Smooth muscle cell (in vitro differentiated cells): ENCODE data around the gene CD320. TPM values are rescaled to one million over a fixed set of nuclear protein-coding genes. Genes with fewer than 3 reads are reported as not detected.

Experiments
- DNase-seq: peaks from one replicate; lab custom pipeline; 2025; ENCODE audit not compliant: unreplicated experiment; lab: John Stamatoyannopoulos, UW
- H2AFZ ChIP-seq: fragments of 200-600 bp; sonication (generic); 2 replicates; pipeline ENCODE4 v1.6.0; 2016; ENCODE audit warnings: antibody characterized with exemption, low read depth, mild to moderate bottlenecking
- H3F3A ChIP-seq: fragments of 200-600 bp; sonication (generic); 2 replicates; pipeline ENCODE4 v1.6.0; 2017; ENCODE audit warnings: antibody characterized with exemption, low read depth
- H3K27ac ChIP-seq: fragments of 200-600 bp; sonication (generic); 2 replicates; pipeline ENCODE4 v1.5.1; 2016; ENCODE audit warnings: low read depth, mild to moderate bottlenecking
- H3K27me3 ChIP-seq: fragments of 200-600 bp; sonication (generic); 2 replicates; pipeline ENCODE4 v1.6.1; 2016; ENCODE audit warnings: low read depth, mild to moderate bottlenecking
- H3K36me3 ChIP-seq: fragments of 200-600 bp; sonication (generic); 2 replicates; pipeline ENCODE4 v1.5.1; 2016; ENCODE audit warnings: low read depth
- H3K4me1 ChIP-seq: fragments of 200-600 bp; sonication (generic); 2 replicates; pipeline ENCODE4 v1.5.1; 2016; ENCODE audit warnings: low read depth
- H3K4me2 ChIP-seq: fragments of 200-600 bp; sonication (generic); 2 replicates; pipeline ENCODE4 v1.6.0; 2016; ENCODE audit warnings: mild to moderate bottlenecking
- H3K4me3 ChIP-seq: fragments of 200-600 bp; sonication (generic); 2 replicates; pipeline ENCODE4 v1.5.1; 2016; ENCODE audit warnings: mild to moderate bottlenecking
- H3K79me2 ChIP-seq: fragments of 200-600 bp; sonication (generic); 2 replicates; pipeline ENCODE4 v1.6.0; 2016; ENCODE audit warnings: low read depth, mild to moderate bottlenecking
- H3K9ac ChIP-seq: fragments of 200-600 bp; sonication (generic); 2 replicates; pipeline ENCODE4 v1.6.0; 2016; ENCODE audit warnings: low read depth
- H3K9me3 ChIP-seq: fragments of 200-600 bp; sonication (generic); replicated peaks from 2 replicates; pipeline ENCODE4 v1.5.1; 2016; ENCODE audit warnings: low read depth
- H4K20me1 ChIP-seq: fragments of 200-600 bp; sonication (generic); 2 replicates; pipeline ENCODE4 v1.6.0; 2016; ENCODE audit warnings: low read depth
- CTCF ChIP-seq: fragments of 200-600 bp; sonication (generic); IDR thresholded peaks from 2 replicates; pipeline ENCODE4 v1.5.1; 2017; ENCODE audit warnings: borderline replicate concordance, mild to moderate bottlenecking, antibody characterized with exemption; ENCODE audit not compliant: insufficient read depth, poor library complexity, severe bottlenecking
- WGBS: methylation state at CpG from one replicate; pipeline ENCODE4 v1.1.7; 2016; ENCODE audit warnings: low lambda C conversion rate; 5-methylcytosine and 5-hydroxymethylcytosine counted together
- polyA plus RNA-seq: library from polyadenylated mRNA; unstranded; fragments of >200 nt; fragmentation: Nextera tagmentation; extraction: Ambion mirVana; gene quantifications from 2 replicates; pipeline ENCODE4 v1.2.1, GENCODE V29; 2016
- total RNA-seq: library from RNA; depleted of rRNA; stranded (reverse); fragments of >200 nt; gene quantifications from 2 replicates; pipeline ENCODE4 v1.2.3, GENCODE V29; 2014

Gene CD320
- total and polyA plus RNA-seq, 2 experiments from 2014 or later: 23.8 to 42.7 TPM

- no peak overlapping the region for H3K27ac ChIP-seq
- H3K4me3 ChIP-seq: no peak overlapping the region
- no peaks in the 10 kb centered on the region for H3K9me3 ChIP-seq
- H3K79me2 ChIP-seq: no peaks in the 10 kb centered on the region
- H3K9ac ChIP-seq: no peak overlapping the region
- no peaks in the 10 kb centered on the region for H3K36me3 ChIP-seq
- no peak for TF ChIP-seq CTCF
- DNase-seq: no peak
- H3K4me1 ChIP-seq: no peaks in the 10 kb centered on the region
- H3K4me2 ChIP-seq: no peak overlapping the region
- no peak overlapping the region for H2AFZ ChIP-seq
- peaks cover 37% of the 10 kb centered on the region for H3K27me3 ChIP-seq
- 74% methylated on average over 8 of the region's 8 CpGs for WGBS
- H3F3A ChIP-seq: no peaks in the 10 kb centered on the region
- no peaks in the 10 kb centered on the region for H4K20me1 ChIP-seq
Measured at GRCh38 chr19:8331263-8331845, 23.2 kb upstream of the CD320 start.

- TF ChIP-seq CTCF: no peak
- no peaks in the 10 kb centered on the region for H3K4me1 ChIP-seq
- no peak overlapping the region for H3K27ac ChIP-seq
- H3K36me3 ChIP-seq: no peaks in the 10 kb centered on the region
- H3K4me3 ChIP-seq: no peak overlapping the region
- H3K4me2 ChIP-seq: no peak overlapping the region
- no peaks in the 10 kb centered on the region for H3K79me2 ChIP-seq
- H4K20me1 ChIP-seq: no peaks in the 10 kb centered on the region
- H3F3A ChIP-seq: no peaks in the 10 kb centered on the region
- no peak overlapping the region for H2AFZ ChIP-seq
- H3K9me3 ChIP-seq: no peaks in the 10 kb centered on the region
- H3K27me3 ChIP-seq: peaks cover 26% of the 10 kb centered on the region
- WGBS: 63% methylated on average over 3 of the region's 3 CpGs
- no peak overlapping the region for H3K9ac ChIP-seq
- DNase-seq: no peak
Measured at GRCh38 chr19:8329996-8330395, 21.8 kb upstream of the CD320 start.

GRCh38 chr19:8325454-8325853 is 17.3 kb upstream of the CD320 start:
- no peak for TF ChIP-seq CTCF
- Histone ChIP-seq H3K4me3 (no peak overlapping the region), H3K4me2 (no peak overlapping the region), H3K79me2 (peaks cover 26% of the 10 kb centered on the region), H3K9ac (no peak overlapping the region), H3K36me3 (no peaks in the 10 kb centered on the region), H3F3A (no peaks in the 10 kb centered on the region), H4K20me1 (peaks cover 24% of the 10 kb centered on the region), H3K4me1 (peaks cover 11% of the 10 kb centered on the region), H3K27ac (no peak overlapping the region), H3K27me3 (no peaks in the 10 kb centered on the region), H3K9me3 (no peaks in the 10 kb centered on the region), H2AFZ (no peak overlapping the region)
- WGBS: 96% methylated on average over 3 of the region's 3 CpGs
- DNase-seq: no peak
